Activated T-cell treated with anti-CD3 and anti-CD28 coated beads for 48 hours (primary cell): ENCODE data around the gene ROBO2.

Experiments
- DNase-seq: peaks from one replicate; pipeline ENCODE4 v3.0.0-alpha.2; 2020; ENCODE audit warnings: low read depth

ROBO2 gene

DNA sequence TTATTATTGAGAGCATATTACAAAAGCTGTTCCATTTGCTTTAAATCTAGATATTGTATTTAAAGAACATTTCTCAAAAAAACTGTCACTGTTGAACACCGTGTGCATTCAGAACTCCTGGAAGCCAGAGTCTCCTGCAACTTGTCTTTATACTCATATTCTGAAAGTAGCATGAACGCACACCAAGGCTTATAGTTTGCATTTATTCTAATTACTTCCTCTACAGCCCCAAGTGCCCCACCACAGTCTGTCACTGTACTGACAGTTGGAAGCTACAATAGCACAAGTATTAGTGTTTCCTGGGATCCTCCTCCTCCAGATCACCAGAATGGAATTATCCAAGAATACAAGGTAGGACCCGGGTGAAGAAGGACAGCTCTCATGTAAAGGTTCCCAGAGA lies 537.4 kb downstream of the ROBO2 start:
- DNase-seq = no peak

DNA sequence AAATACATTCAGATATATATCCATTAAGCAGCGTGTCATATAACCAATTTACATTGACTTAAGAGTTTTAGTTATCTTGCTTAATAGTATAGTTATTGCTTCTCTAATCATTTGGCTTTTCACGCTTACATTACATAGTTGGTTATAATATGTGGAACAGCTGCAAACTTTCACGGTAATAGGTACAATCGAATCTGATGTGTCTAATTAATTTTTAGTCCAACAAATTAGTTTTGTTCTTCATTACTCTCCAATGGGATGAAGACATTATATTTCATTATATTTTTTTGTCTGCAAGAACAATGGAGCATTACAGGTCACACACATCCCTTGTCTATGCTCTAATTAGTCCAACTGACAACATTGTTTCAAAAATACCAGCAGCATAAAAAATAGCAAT lies 546.3 kb downstream of the ROBO2 start:
- DNase-seq = no peak

DNA sequence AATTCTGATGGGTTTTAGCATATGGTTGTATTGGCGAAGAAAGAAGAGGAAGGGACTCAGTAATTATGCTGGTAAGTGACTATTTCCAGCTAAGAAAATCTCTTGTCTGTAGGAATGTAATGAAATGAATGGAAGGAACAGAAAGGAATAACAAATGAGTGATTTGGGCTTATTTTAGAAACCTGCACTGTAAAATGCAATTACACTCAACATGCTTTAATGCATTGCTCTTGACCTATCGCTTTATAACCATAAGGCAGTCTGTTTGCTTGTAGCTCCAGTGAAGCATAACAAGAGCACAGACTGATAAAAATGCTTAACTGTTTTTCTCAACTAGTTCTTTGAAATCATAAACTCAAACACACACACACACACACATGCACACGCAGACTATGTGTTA lies 549.0 kb downstream of the ROBO2 start:
- no peak for DNase-seq

DNA sequence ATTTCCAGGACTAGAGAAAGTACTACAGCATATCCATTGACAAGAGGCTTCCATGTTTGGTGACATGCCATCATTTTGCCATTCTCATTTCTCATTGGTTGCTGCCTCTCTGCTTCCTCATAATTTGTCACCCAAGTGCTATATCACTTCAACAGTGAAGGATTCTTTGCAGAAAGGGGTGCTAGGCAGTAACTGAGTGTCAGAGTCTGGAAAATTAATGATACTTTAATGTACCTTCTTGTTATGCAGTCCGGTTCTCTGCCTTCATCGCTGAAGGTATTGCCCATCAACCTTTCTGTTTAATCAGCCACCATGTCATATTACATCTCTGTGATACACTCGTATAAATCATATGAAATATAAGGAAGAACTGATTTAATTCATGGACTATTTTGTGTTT lies 550.3 kb downstream of the ROBO2 start:
- DNase-seq = no peak

DNA sequence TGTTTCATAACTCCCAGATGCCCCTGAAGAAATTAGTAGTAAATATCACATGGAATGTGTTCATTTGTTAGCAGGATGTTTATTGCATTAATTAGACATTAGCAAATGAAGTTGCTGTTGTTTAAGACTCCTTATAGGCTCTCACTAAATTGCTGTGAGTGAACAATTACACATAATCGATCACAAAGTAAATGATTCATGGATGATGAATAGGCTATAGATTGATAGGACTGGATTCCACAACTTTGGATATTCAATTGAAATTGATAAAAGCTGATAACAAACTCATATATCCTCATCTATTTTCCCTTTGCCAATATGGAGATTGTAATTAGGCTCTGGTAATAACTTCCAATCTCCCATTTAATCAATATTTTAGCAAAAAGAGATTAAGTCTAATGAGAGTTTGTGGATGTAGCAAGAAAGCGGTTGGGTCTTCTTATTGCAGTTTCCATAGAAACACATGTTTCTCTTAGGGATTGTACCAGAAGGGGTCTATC lies 555.5 kb downstream of the ROBO2 start:
- no peak for DNase-seq

DNA sequence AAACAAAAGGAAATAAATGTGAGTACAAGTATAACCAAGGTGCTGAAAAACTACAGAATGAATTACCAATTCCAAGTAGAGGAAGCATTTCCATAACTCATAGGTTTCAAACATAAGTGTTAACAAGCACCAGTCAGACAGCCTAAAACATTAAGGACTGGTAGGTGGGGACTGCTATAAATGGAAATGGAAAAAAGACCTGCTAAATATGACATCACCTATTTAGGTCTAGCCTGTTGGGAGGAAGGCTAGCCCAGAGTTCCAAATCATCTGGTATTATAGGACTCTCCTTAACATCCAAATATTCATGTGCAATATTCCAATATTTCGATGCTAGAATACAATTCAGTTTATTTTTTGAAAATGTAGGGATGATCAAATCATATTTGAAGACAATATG lies 560.0 kb downstream of the ROBO2 start:
- DNase-seq = no peak

DNA sequence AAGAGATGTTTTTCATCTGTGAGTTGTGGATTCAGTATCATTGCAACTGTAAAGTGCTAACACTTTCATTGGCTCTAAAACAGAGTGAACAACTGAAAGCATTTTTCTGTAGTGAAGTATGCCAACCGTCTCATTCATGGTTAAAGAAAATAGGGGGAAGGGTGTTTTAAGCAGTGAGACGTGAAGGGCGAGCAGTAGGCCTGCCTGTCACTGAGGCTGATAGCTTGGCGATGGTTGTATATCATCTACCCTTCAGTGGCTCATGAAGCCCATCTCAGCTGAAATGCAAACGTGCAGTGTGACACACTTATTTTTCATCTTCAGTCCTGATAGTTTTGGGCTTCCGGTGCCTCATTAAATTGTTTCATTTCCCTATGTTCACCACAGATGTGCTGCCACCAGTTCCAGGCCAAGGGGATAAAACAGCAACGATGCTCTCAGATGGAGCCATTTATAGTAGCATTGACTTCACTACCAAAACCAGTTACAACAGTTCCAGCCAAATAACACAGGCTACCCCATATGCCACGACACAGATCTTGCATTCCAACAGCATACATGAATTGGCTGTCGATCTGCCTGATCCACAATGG lies 562.0 kb downstream of the ROBO2 start:
- DNase-seq = no peak

DNA sequence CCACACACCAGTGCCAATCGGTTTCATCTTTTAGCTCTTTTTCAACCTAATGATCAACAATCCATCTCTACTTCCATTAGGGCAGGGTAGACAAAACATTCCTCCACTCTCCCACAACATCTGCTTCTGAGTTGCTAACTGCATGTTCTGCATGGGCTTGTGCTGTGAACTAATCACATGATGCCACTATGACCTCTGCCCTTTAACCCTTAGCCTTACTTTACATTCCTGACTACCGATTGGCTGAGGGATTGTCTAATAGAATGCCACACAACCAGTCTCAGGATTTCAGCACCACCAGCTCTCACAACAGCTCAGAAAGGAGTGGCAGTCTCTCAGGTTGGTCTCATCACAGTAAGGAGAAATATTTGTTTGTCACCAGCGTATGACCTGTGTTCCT lies 562.8 kb downstream of the ROBO2 start:
- DNase-seq = no peak

DNA sequence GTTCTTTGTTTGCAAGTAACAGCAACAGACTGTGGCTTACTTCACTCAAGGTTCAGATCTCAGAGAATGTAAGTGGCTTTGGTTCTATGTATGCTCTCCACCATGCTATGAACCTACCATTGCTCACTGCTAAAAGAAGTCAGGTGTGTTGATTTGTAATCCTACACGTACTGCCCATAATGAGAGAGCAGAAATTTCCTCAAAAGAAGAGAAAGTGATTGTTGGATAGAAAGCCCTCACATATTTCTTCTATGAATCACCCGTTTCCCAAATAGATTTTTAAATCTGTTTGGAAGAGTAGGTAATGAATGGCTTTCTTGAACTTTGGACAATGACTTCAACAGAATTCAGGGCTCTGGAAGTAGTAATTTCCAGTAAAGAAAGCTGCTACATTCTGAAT lies 565.4 kb downstream of the ROBO2 start:
- DNase-seq = no peak

DNA sequence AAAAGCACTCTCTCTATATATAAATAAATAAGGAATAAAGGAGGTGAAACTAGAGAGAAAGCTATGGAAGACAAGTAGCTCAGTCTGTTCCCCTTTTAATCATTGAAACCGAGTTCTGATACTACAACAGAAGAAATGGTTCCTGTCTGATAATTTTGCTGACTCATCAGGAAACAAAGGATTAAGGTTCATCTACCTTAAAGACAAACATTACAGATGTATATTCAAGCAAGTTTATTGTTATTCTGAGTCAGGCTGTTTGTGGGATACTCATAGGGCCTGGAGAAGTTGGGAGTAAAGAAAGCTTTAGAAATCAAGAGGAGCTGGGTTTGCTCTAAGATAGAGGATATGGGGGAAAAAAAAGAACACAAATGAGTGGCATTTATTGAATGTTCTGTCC lies 566.0 kb downstream of the ROBO2 start:
- no peak for DNase-seq

DNA sequence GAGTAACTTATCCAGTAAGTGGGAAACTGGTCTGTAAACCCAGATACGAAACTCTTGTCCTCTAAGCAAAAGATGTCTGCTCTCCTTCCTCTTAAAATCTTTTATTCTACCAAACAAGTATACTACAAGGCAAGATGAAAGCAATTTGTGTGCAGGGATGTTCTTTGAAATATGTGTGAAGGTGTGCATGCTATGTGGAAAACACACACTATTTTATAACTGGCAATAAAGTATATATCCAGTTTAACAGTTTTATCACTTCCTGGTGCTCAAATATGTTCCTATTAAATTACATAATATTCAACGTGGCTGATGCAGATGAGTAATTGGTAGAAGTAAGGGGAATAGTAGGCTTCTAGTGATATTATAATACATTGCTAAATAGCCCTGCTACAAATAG lies 566.5 kb downstream of the ROBO2 start:
- DNase-seq = no peak

DNA sequence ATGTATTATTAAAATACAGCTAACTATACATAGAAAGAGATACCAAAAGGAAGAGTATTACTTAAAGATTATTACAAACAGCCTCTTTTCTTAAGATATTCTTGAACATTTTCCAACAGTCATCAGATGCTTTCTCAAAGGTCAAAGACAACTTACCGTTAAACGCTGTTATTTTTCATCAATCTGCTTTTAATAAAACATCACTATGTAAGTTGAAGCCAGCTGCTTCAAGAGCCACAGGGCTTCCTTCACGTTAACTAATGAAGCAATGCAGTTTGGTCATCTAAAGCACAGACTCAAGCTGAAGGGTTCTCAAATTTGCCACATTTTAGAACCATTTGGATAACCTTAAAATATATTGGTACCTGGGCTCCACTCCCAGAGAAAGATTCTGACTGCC lies 578.8 kb downstream of the ROBO2 start:
- no peak for DNase-seq

DNA sequence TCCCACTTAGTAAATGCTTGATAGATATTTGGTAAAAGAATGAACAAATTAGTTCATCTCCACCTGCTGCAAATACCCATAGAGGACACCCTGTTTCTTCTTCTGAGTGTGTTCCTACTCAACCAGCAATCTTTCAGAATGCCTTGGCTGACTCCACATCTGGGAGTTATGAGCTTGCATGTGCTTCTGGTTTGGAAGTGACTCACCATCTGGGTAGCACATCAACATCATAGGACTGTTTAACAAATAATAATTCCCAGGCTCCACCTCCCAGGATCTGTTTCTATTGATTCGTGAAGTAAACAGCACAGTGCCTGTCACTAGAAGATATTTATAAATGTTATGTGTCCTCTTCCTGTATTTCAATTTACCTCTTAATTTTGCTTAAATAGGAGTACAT lies 580.1 kb downstream of the ROBO2 start:
- DNase-seq = no peak

DNA sequence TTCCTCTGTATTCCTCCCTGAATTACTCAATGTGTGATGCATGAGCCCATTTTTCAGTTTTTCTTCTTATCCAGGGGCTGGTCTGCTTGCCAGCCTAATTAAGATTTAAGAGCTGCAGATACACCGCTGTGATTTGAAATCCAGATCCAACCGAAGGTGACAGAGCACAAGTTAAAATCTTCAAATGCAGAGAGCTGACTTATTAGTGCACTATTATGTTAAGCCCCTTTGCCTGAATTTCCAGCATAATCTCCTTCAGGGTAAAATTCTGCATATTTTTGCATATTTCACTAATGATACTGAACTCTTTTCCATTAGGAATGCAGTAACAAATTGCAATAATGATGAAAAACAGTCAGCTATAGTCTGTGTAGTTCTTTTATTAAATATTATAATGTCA lies 583.6 kb downstream of the ROBO2 start:
- no peak for DNase-seq

DNA sequence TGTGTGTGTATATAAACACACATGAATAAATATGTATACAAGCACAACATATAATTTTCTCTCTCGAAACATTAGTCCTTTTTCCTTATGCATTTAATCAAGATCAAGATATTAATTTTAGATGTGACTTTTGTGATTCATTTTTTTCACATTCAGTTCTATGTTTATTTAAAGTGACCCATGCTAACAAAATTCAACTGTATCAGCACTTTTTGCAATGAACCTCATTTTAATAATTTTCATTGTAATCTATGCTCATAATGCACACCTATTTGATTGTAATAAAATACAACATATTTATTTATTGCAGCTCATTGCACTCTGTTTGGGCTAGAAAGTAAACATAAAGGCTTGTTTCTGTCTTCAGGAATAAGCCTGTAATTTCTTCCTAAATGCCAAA lies 586.3 kb downstream of the ROBO2 start:
- no peak for DNase-seq

DNA sequence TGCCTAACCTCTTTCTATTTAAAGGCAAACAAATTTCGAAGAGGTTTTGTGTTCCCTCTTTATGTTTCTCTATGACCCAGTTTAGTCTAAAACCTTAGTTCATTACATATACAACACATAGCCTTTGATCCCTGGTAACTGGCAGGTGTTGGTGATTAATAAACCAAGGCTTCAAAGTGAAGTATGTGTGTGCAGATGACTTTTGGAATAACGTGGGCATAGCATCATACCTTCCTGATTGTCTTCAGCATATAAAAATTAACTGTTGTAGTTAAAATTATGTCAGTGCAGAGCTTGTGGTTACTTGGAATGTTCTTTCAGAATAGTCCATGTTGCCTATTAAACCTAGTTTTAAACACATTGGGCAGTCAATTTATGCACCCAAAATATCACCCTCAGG lies 608.3 kb downstream of the ROBO2 start:
- no peak for DNase-seq

DNA sequence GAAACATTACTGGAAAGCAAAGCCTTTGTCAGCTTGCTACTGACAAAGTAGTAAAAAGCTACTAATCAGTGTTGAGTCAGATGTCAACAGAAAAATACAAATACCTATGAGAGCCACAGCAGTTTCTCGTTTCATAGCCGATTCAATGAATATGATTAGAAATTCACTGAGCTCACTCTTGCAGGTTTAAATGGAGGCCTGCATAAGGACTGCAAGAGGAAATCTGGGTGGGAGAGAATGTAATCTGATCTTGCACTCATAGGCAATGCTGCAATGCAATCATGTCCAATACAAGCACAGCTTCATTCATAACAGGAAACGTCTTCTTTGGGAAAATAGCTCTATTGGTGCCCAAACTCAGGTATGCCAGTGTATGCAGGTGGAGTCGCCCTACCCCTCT lies 608.8 kb downstream of the ROBO2 start:
- no peak for DNase-seq

DNA sequence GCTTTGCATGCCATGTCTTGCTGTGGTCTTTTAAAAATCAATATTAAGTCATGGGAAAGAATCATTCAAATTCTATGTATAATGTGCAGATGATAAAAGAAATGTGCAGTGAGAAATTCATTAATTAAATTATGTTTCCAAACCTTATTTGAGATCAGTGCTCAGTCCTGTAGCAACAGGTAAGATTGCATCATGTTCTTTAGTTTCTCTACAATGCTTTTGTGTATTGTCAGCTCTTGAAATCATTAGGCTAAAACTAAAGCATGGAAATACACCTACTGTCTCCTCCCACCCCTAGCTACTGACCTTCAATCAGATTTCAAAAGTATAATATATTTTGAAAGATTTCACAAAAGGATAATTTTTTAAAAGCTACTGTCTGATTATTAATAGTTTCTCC lies 612.7 kb downstream of the ROBO2 start:
- no peak for DNase-seq

DNA sequence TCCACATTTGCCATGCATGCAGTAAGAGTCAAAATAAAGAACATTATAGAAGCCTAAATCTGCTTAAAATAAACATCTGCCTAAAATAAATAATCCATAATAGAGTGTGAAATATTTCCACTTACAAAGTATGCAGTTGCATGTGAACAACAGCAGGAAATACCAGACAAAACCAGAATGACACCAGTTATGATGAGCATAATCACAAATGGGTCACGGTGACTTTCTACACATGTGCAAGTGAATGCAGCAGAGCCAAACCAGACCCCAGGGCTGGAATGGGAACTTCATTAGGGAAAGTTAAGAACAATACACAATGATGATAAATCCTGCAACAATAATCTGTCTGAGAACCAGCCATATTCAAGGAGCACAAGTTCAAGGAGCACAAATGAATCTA lies 615.5 kb downstream of the ROBO2 start:
- DNase-seq = no peak

DNA sequence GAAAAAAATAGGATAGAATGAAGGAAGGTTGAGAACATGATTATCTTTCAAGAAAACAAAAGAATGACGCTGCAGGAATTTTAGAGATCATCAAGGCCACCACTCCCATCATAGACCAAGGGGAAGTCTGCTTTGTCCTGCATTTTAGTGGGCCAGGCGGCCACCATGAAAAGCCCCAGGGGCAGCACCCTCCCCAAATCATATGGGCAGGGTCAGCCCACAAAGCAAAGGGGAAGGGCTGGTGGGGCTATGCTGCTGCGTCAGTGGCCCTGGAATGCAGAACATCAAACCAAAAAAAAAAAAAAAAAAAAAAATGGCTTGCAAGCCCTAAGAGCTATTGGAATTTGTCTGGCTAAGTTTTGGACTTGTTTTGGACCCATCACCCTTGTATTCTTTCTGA lies 620.8 kb downstream of the ROBO2 start:
- DNase-seq = no peak

DNA sequence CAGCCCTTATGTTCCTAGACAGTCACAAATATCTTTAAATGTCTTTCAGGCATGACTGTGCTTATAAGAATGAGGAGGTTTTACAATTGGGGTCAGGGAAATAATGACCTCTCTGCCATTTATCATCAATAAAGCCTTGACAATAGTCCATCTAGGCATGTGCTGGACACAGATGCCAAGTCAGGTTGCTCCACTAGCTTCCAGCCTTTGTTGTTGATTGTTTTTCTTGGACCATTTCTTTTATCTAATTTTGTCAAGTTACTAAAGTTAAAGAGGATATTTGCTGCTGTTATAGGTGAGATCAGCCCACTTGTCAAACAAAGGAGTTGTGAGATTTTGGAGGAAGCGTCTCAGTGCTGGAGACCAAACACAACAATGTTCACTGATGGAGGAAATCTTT lies 628.0 kb downstream of the ROBO2 start:
- DNase-seq = no peak

DNA sequence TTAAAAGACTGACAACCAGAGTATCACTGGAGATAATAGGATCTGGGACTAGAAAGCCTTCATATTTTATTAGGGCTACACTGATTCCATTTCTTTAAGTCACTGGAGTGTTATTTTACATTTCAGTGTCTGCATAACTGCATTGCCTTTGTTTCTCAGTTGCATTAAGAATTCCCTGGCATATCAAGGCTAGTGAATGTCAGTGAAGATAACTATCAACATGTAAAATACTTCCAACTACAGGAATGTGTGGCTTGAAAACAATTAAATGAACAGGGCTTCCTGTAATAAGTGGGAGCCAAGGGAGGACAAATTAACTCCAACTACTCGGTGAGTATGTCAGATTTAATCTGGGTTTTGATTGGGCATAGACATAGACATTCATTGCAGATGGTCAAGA lies 628.5 kb downstream of the ROBO2 start:
- no peak for DNase-seq

DNA sequence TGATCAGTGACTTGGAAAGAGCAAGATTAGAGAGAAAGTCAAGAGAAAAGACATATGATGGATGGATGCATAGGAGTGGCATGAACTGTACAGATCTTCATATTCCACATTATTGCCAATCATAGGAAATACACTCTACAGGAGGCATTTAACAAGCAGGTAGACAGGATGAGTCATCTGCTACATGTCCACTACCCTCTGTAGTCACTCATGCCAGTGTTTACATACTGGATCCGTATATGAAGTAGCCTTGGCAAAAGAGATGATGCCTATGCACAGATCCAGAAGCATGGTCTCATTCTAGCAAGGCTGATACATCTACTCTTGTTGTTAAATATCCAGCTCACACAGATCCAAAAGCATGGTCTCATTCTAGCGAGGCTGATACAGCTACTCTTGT lies 632.1 kb downstream of the ROBO2 start:
- DNase-seq = no peak

DNA sequence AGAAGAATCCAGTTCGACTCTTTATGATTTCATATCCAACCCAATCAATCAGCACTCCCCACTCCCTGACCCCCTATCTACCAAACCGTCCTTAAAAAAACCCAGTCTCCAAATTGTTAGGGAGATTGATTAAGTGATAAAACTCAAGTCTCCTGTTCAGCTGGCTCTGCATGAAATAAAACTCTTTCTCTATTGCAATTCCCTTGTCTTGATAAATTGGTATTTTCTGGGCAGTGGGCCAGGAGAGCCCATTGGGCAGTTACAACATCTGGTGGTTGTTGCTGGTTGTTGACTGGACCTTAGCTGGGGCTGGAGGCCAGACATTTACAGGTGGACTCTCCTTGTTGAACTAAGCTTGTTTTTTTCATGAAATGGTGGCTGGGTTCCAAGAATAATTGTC lies 642.3 kb downstream of the ROBO2 start:
- no peak for DNase-seq

DNA sequence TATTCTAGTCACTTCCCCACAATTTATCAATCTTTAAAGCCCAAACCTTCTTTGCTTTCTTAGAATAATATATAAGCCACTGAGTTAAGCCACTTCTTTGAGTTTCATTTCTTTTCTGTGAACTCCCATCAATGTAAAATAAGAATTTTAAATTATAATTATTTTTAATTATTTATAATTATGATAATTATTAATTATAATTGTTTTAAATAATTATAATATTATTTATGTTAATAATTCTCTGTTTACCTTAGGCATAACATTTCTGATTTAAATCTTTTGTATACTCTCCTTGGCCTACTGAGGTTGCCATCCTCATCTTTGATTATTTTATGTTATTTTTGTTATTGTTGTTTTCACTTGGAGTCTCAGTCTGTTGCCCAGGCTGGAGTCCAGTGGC lies 644.2 kb downstream of the ROBO2 start:
- no peak for DNase-seq
